GM18867 (cell line): Measurements from ENCODE around the gene GTF2IRD2.
"Not testable (repeated sequence)": the region's sequence is repeated elsewhere in the genome, so short reads cannot be mapped to it uniquely, and the experiment has no call there.

Experiments used
- ATAC-seq: cut with Tn5 transposase; IDR thresholded peaks from one replicate; pipeline ENCODE4 v1.9.1; 2021; ENCODE audit warnings: mild to moderate bottlenecking, moderate library complexity; ENCODE audit not compliant: unreplicated experiment

Gene GTF2IRD2

GRCh38 chr7:74850833-74851721, at the start of gene GTF2IRD2:
GTF2IRD2 (minus strand) TSS chr7:74851605; CDS start chr7:74836378, 15,227 bp downstream.
- ATAC-seq: peak; percentile 86

- peak; percentile 62 for ATAC-seq
Measured at GRCh38 chr7:74890158-74891123, 39.0 kb upstream of the GTF2IRD2 start.

GRCh38 chr7:74889518-74890129, 38.2 kb upstream of the GTF2IRD2 start:
- not testable (repeated sequence) for ATAC-seq

GRCh38 chr7:74885295-74885694, 33.9 kb upstream of the GTF2IRD2 start:
- ATAC-seq: not testable (repeated sequence)

- not testable (repeated sequence) for ATAC-seq
Measured at GRCh38 chr7:74882110-74882509, 30.7 kb upstream of the GTF2IRD2 start.

- not testable (repeated sequence) for ATAC-seq
Measured at GRCh38 chr7:74874748-74875512, 23.5 kb upstream of the GTF2IRD2 start.

GRCh38 chr7:74874104-74874747, 22.8 kb upstream of the GTF2IRD2 start:
- ATAC-seq: not testable (repeated sequence)

- ATAC-seq: not testable (repeated sequence)
Measured at GRCh38 chr7:74872542-74872941, 21.1 kb upstream of the GTF2IRD2 start.

- ATAC-seq: not testable (repeated sequence)
Measured at GRCh38 chr7:74865777-74866176, 14.4 kb upstream of the GTF2IRD2 start.

- ATAC-seq: not testable (repeated sequence)
Measured at GRCh38 chr7:74849853-74850252, 1.6 kb downstream of the GTF2IRD2 start.

GRCh38 chr7:74830411-74830810, 21.0 kb downstream of the GTF2IRD2 start:
- ATAC-seq: not testable (repeated sequence)

GRCh38 chr7:74829959-74830358, 21.4 kb downstream of the GTF2IRD2 start:
- ATAC-seq: not testable (repeated sequence)

GRCh38 chr7:74821259-74821658, 30.1 kb downstream of the GTF2IRD2 start:
- not testable (repeated sequence) for ATAC-seq

GRCh38 chr7:74820146-74820805, 31.1 kb downstream of the GTF2IRD2 start:
- ATAC-seq: peak; percentile 78

GRCh38 chr7:74815882-74816281, 35.5 kb downstream of the GTF2IRD2 start:
- not testable (repeated sequence) for ATAC-seq

GRCh38 chr7:74798644-74799043, 52.8 kb downstream of the GTF2IRD2 start:
- not testable (repeated sequence) for ATAC-seq

GRCh38 chr7:74797848-74798622, 53.4 kb downstream of the GTF2IRD2 start:
- not testable (repeated sequence) for ATAC-seq

GRCh38 chr7:74789200-74789736, 62.1 kb downstream of the GTF2IRD2 start:
- not testable (repeated sequence) for ATAC-seq
